NCI-H2196 treated with DMSO at 0.1 percent for 48 hours (cell line): ENCODE measurements around the gene UBXN11.

Experiments used
- DNase-seq: peaks from one replicate; lab custom pipeline; 2025; ENCODE audit not compliant: unreplicated experiment; lab: John Stamatoyannopoulos, UW

Gene UBXN11

DNA sequence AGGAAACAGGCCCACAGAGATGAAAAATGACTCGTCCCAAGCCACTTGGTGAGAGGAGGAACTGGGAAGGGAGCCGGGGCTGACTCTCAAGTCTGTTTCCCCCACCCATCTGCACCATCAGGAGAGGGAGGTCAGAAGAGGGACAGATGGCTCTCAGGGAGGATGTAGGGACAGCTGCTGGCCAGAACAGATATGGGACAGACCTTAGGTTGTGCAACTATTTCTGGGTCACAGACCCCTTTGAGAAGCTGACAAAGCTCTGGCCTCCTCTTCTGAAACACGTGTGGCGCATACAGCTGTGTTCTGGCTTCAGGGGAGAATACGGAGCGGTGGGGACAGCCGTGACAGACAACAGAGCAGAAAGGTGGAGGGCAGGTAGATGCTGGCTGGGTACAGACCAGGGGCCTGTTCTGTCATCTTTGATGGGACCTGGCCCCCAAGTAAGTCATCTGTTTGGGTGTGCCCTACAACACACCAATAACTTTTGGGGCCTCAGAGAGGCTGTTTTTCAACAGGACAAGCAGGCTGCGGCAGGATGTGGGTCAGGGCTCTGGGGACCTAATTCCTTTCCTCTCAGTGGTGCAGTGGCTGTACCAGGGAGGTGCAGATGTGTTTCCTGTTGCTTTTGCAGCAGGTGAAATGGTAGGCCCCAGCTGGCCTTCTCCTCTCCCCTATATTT is 19.3 kb downstream of the UBXN11 start:
- DNase-seq, result no peak

DNA sequence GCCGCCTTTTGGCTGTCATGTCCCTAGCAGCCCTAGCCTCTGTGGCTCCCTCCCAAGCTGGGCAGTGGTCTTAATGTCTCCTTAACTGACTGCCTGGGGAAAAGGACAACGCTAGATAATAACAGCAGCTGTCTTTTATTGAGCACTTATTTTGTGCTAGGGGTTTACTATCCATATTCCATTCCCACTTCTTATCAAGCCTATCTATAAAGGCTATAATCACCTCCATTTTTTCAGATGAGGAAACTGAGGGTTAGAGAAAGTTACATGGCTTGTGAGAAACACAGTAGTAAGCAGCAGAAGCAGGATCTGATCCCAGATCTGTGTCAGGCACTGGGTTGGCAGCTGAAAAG is 20.4 kb downstream of the UBXN11 start:
- DNase-seq, result no peak

DNA sequence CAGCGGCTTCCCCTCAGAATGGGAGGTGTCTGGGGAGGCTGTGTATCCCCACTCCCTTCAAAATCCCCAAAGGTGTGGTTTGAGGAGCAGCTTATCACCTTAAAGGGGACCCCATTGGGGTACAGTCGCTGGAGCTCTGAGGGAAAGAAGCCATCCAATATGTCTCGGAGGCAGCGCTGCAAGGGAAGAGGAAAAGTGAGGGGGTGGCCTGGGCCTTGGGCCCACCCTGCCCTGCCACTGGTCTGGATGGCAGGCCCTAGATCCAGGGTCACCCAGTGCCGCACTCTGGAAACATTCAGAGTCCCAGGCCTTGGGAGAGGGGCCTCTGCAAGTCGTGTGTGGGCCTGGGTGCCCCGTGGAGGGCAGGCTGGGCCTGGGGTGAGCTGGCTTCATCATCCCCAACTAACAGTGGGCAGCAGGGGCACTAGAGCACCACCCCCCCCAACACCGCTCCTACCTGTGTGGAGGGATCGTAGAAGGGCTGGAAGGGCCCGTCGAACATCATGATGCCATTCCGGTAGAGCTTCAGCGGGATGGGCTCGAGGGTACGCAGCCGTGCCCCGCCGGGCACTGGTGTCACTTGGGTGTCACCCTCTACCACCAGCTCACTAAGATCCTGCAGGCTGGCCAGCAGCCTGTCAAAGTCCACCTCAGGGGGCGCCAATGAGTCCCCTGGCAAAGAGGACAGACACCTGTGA is 20.9 kb downstream of the UBXN11 start:
- no peak for DNase-seq

DNA sequence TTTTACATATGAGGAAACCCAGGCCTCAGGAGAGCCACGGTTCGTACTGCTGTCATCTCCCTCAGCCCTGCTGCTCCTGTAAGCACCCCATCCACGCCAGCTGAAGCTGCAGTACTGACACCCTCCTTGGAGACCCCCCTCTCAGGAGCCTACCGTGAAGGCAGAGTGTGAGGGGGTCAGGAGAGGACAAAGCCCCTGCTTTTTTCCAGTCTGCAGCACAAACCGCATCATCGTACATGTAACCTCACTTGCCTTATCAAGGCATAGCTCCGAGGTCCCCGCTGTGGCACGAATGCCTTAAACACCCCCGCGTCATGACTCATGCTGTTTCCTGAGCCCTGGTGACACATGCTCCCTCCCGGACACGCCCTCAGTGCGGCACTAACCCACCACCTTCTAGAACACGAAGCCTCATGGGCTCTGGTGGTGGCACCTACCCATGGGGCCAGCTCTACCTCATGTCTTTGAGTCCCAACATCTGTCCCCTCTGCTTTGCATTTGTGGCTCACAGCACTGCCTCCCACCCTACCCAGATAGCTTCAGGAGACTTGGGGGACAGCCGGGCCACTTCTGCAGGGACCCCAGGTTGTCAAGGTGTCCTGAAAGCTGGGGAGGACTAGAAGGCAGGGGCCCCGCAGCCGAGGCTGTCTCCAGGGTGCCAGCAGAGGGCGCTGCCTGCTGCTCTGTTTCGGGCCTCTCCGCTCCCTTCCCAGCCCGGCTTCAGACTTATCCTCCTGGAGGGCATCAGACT is 21.7 kb downstream of the UBXN11 start:
- DNase-seq, result no peak

DNA sequence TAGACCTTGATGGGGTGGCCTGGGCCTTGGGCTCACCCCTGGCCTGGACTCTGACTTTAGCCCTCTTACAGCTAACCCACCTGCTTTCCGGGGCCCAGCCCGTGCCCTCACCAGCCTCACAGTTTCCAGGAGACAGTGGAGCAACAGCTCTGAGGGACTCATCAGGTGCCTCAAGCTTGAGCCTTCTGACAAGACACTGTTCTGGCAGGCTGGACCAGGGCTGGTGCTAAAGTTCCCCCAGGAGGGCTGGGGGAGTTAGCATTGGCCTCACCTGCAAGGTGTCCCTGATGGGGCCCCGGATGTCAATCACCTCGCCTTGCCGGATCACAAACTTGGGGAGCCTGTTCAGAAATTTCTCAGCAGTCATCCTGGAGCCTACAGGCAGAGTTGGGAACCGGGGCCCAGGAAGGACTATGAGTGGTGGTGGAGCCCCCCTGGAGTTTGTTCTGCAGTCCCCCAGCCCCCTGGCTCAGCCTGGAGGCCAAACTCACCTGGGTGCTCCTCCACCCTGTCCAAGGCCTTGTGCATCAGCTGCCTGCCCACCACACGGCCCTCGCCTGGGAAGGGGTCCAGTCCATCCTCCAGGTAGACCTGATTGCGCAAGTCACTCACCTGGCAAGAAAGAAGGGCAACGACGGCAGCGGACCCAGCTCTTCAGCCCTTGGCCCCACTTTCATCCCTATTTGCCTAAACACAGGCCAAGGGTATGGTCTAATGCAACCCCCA is 22.4 kb downstream of the UBXN11 start:
- DNase-seq, result no peak

DNA sequence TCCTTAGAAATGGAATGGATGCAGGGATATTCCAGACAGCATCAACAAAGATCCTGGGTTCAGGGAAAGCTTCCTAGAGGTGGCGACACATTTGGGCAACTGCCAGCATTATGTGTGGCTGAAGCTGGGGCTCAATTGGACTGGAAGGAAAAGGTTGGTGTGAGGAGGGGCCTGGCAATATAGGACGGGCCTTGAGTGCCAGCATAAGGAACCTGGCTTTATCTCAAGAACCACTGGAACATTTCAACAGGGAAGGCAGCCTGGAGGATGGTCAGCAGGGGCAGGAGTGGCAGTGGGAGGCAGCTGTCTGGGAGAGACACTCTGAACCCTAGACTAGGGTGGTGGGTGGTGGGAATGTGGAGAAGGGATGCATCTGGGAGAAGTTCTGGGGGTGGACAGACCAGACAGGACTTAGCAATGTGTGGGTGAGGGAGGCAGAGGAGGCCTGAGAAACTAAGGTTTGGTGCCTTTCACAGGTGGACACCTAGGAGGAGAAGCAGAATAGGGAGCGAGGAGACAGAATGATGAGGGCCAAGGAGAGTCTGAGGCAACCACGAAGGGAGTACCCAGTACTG is 23.1 kb downstream of the UBXN11 start:
- no peak for DNase-seq

DNA sequence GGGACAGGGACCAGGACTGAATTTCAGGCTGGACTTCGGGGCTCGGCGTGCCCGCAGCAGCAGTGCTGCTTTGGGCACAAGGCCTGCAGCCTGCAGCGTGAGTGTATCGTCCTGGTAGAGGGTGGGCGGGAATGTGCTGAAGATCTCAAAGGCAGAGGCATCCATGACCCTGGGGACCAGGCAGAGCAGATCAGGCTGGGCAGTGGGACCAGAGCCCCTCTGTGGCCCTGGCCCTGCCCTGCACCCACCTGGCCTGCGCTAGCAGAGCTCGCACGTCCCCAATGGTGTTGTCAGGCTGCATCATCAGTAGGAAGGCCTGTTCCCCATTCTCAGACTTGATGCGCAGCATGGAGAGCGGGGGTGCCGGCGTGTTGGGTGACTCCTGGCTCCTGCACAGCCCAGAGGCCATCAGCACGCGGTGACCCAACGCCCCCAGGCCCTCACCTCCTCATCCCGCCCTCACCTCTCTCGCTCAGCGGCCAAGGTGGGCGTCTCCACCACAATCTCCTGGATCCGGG is 24.0 kb downstream of the UBXN11 start:
- no peak for DNase-seq

DNA sequence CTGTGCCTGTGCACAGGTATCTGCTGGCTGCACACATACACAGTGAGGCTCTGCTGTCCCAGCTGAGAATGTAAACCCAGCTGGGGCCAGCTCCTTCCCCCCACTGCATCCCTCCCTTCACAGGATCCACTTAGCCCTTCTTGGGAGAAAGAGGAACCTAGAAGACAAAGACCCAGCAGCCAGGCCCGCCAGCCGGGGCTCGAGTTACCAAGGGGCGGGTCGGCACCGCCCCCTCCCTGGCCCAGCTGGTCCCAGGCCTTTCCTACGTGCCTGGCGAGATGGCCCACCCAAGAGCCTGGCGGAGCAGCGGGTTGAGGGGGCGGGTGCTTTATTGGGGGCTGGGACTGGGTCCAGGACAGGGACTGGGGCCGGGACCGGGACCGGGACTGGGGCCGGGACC is 24.5 kb downstream of the UBXN11 start:
- DNase-seq, result no peak

DNA sequence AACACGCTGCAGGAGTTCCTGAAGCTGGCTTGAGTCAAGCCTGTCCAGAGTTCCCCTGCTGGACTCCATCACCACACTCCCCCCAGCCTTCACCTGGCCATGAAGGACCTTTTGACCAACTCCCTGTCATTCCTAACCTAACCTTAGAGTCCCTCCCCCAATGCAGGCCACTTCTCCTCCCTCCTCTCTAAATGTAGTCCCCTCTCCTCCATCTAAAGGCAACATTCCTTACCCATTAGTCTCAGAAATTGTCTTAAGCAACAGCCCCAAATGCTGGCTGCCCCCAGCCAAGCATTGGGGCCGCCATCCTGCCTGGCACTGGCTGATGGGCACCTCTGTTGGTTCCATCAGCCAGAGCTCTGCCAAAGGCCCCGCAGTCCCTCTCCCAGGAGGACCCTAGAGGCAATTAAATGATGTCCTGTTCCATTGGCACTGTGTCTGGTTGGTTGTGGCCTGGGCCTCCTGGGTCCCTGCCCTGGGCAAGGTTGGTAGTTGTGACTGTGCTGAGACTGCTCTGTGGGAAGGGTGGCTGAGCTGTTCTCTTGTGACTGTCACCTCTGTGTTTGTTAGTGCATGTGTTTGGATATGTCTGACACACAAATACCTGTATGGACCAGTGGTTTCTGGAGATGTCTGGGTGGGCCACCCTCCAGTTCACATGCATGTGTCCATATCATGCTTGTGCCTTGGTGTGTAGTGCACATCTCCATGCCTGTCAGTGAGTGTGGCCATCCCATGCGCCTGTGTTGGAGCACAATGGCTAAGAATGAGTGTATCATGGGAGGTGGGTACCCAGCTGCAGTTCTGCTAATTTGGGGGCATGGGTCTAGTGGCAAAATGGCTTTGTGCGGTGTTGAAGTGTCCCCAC is 25.1 kb downstream of the UBXN11 start:
- DNase-seq, result no peak

DNA sequence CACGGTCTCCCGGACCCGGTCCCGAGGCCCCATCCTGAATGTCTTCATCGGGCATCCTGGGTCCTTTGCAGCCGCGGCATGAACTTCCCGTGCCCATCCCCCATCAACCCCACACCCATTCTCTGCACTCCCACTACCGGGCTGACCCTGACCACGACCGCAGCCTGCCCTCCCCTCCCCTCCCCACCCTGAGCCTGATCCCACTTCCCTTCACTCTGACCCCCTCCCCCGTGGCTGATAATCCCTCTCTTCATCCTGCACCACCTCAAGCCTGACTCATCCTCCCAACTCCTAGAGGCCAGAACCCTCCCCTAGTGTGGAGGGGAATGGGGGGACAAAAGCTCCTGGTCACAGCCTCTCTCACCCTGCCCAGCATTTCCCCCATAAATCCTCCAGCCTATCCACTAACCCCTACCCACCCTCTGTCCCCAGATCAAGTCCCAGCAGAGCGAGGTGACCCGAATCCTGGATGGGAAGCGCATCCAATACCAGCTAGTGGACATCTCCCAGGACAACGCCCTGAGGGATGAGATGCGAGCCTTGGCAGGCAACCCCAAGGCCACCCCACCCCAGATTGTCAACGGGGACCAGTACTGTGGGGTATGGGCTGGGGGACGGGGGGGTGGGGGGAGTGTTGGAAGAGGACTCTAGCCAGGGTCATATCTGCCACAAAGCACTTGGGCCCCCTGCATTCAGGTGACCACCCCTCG is 25.9 kb downstream of the UBXN11 start:
- no peak for DNase-seq

DNA sequence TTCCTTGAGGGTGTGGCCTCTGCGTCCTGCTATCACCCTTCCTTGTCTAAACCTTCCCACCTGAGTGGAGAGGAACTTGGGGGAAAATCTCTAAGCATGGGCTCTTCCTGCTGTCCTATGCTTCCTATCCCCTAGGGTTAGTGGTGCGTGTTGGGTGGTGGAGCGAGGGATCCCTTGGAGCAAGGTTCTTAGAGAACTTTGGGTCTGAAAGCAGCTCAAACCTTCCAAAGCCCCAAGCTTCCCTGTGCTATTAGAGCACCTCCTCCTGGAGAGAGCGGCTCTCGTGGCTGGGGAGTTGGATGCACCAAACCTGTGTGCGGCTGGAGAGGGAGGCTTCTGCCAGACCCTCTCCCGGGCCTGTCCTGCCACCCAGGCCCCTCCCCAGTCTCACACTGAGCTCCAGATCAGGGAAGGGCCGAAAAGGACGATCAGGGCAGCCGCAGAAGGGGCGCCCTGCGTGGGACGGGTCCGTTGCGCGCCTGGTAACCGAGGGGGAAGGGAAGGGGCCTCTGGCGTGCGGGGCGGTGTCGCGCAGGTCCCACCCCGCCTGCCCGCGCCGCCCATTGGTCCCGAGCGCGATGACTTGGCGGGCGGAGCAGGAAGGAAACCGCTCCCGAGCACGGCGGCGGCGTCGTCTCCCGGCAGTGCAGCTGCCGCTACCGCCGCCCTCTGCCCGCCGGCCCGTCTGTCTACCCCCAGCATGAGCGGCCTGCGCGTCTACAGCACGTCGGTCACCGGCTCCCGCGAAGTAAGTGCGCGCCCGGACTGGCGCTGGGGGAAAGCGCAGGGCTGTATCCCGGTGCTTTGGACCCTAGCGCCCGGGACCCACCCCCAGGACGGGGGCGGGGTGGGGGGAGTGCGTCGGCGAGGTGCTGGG is 26.7 kb downstream of the UBXN11 start, which contains the start of gene SH3BGRL3:
Gene SH3BGRL3 (plus strand): TSS at position 631 of the 877 bp plus-strand sequence. CDS start 70 bp downstream, at position 701.
- DNase-seq, result peak; percentile 68

DNA sequence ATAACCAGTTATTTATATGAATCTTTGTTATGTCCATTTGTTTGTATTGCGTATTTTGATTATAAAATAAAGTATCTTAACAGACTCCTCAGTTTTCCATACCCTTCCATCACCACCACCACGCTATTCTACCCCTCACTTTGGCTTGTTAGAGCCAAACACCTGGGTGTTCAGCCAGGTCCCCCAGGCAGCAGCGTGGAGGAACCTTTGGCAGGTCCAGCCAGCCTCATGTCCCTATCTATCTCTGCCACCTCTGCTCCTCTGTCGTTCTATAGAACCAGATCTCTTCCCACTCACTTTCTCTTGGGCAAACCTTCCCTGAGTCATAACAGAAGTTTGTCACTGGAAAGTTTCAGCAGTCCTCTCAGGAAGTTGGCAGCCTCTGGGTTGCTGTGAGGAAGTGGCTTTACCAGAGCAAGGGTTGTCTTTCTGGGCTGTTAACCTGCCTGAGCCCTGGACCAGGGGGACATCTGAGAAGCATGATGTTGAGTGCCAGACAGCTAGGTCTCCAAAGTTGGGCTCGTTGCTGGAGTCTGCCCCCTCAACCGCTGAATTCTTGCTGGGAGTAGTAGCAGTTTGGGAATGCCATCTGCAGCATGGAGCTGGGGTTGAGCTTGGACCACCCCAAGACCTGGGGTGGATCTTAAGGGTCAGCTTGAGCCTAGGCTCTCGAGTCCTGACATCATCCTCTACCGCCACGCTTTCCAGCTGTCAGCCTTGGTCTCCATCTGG is 27.5 kb downstream of the UBXN11 start:
- DNase-seq, result no peak

DNA sequence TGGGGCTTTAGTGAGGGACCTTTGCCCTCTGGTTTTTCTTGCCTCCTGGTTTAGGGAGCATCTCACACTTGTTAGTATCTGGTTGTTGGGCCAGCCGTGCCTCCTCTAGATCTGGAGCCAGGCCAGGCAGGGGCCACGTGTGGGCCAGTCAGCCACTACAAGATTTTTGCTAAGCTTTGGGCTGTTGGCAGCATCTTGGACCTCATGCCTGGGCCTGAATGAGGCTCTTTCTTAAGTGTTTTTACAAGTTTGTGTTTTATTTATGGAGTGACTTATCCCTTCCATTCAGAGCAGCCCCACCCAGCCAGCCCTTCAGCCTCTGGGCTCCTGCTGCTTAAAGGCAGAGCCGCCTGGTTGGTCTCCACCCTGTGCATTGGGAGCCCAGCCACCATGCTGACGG is 28.1 kb downstream of the UBXN11 start:
- no peak for DNase-seq

DNA sequence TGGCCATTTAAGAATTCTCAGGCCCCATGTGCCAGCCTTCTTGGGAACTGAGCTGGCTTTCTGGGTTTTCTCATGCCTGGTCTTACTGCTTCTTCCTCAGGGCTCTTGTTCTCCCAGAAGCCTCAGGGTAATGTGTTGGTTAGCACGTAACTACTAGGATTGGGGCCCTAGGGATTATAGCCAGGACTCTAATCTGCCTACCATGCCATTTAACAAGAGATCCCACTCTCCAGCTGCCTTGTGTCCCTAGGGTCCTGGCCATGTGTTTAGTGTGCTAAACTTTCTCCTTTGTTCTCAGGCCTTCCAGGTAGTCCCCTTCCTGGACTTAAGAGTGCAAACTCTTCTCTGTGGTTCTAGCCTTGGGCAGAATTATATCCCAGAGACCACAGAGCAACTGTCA is 28.7 kb downstream of the UBXN11 start:
- DNase-seq, result no peak

DNA sequence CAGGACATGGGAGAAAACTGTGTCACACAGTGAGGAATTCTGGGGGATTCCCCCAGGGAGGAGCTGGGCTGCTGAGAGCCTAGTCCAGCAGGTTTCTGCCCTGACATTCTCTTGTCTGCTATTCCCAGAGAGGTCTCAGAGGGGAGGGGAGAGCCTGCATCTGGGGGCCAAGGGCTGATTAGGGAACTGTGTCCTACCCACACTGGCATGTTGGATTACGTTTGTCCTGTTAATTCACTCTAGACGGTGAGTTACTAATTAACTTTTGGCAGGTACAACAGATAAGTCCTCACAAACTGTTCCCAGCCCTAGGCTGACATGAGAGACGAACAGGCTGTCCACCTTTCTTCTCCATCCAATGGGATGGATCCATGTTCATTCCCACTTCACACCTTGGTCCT is 29.2 kb downstream of the UBXN11 start:
- DNase-seq, result no peak

DNA sequence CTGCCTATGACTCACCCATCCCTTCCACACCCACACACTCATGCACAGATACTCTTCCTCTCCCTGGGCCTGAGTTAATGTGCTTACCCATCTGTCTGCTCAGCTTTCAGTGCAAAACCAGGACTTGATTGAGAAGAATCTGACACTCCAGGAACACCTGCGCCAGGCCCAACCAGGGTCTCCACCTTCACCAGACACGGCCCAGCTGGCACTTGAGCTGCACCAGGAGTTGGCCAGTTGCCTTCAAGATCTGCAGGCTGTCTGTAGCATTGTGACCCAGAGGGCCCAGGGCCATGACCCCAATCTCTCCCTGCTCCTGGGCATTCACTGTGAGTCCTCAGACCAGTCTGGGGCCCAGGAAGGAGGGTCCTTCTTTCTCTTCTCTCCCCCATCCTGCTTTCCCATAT is 30.0 kb downstream of the UBXN11 start:
- no peak for DNase-seq

DNA sequence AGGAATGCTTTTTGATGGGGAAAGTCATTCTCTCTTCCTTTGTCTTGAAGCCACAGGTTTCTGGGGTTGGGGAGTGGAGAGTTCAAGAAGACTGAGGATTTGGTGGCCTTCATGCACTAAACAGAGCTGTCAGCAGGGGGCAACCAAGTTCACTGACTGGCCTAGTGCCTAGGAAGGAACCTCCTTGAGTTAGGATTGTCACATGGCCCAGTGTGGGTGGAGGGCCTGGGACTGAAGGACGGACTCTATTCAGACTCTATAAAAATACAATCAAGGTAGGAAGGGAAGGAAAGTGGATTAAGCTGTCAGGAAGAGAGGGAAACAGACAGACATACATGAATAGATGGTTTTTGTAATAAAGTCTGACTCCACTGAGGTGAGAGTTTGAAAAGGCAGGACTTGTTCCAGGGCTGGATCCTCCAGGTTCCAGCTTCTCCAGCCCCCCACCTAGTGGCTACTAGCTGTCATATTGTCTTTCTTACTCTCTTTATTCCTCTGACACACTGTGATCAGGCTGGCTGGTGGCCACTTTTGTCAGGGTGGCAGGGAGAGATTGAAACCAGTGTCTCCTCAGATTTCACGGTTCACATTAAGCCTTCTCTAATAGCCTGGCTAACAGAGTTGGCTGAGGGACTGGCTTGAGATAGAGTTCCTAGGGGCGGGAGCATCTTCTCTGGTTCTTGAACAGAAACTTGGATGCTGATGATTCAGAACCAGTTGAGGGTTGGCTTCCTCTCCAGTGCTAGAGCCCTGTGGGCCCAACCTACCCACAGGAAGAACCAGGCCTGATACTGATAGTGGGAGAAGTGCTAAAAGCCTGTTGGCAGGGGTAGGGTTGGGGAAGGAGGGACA is 30.6 kb downstream of the UBXN11 start:
- DNase-seq, result peak; percentile 81
